OCI-LY7 (cell line): ENCODE results near the gene BCAT1. TPM values are rescaled to one million over a fixed set of nuclear protein-coding genes. Genes with fewer than 3 reads are reported as not detected.

Experiments
- BruUV-seq: library from RNA; stranded (reverse); fragments of 400-500 nt; replicated peaks from 2 replicates; lab custom pipeline; 2021; lab: Mats Ljungman, UMichigan
- CTCF ChIA-PET: fragments of 300-600 bp; sonication (Branson Sonifier 250); formaldehyde crosslinking; loops from one replicate; lab custom pipeline; 2022; ENCODE audit warnings: antibody characterized with exemption; ENCODE audit not compliant: unreplicated experiment; lab: Charles Lee
- POLR2A ChIA-PET: fragments of 300-600 bp; sonication (Branson Sonifier 250); formaldehyde crosslinking; loops from one replicate; lab custom pipeline; 2022; ENCODE audit warnings: antibody characterized with exemption; lab: Charles Lee
- DNase-seq: peaks from one replicate; pipeline ENCODE4 v3.0.0-alpha.2; 2015; ENCODE audit warnings: low spot score
- H2AFZ ChIP-seq: fragments of 200-600 bp; sonication (generic), shearing (Covaris generic); 2 replicates; pipeline ENCODE4 v1.6.1; 2014; ENCODE audit warnings: mild to moderate bottlenecking, antibody characterized with exemption, low read length, moderate library complexity
- H3K27ac ChIP-seq: fragments of 200-600 bp; sonication (generic); 2 replicates; pipeline ENCODE4 v1.5.1; 2014; ENCODE audit warnings: mixed run types, low read depth, mild to moderate bottlenecking, moderate library complexity, low read length, inconsistent platforms; ENCODE audit not compliant: poor library complexity, severe bottlenecking
- H3K36me3 ChIP-seq: fragments of 200-600 bp; sonication (generic); 2 replicates; pipeline ENCODE4 v1.6.1; 2014; ENCODE audit warnings: mild to moderate bottlenecking, antibody characterized with exemption, low read length, moderate library complexity, mixed read lengths; ENCODE audit not compliant: insufficient read depth
- H3K4me1 ChIP-seq: fragments of 200-600 bp; sonication (generic); 2 replicates; pipeline ENCODE4 v1.5.1; 2014; ENCODE audit warnings: mild to moderate bottlenecking, low read length; ENCODE audit not compliant: insufficient read depth, poor library complexity, severe bottlenecking
- H3K4me2 ChIP-seq: fragments of 200-600 bp; sonication (generic); 2 replicates; pipeline ENCODE4 v1.6.1; 2014; ENCODE audit warnings: mild to moderate bottlenecking, low read length
- H3K4me3 ChIP-seq: fragments of 200-600 bp; sonication (generic); 2 replicates; pipeline ENCODE4 v1.5.1; 2014; ENCODE audit warnings: mild to moderate bottlenecking, low read depth, low read length; ENCODE audit not compliant: poor library complexity, severe bottlenecking
- H3K79me2 ChIP-seq: fragments of 200-600 bp; sonication (generic); 2 replicates; pipeline ENCODE4 v1.6.1; 2016; ENCODE audit warnings: low read depth, mild to moderate bottlenecking, low read length, moderate library complexity, mixed read lengths; ENCODE audit not compliant: insufficient read depth
- H3K9me2 ChIP-seq: fragments of 200-600 bp; sonication (generic); 2 replicates; pipeline ENCODE4 v1.6.1; 2016; ENCODE audit warnings: mild to moderate bottlenecking, low read length, mixed read lengths; ENCODE audit not compliant: insufficient read depth
- H3K9me3 ChIP-seq: fragments of 200-600 bp; sonication (generic); 2 replicates; pipeline ENCODE4 v1.6.1; 2014; ENCODE audit warnings: mild to moderate bottlenecking, mixed run types, low read length, mixed read lengths
- H4K20me1 ChIP-seq: fragments of 200-600 bp; sonication (generic); 2 replicates; pipeline ENCODE4 v1.6.1; 2014; ENCODE audit warnings: mild to moderate bottlenecking, antibody characterized with exemption, low read length, moderate library complexity, mixed read lengths; ENCODE audit not compliant: insufficient read depth
- EZH2phosphoT487 ChIP-seq: fragments of 200-600 bp; sonication (generic); IDR thresholded peaks from 2 replicates; pipeline ENCODE4 v1.6.1; 2018; ENCODE audit warnings: low read depth, borderline replicate concordance, mild to moderate bottlenecking, mixed run types, antibody characterized with exemption, low read length, moderate library complexity, mixed read lengths
- intact Hi-C: fragments of 100-400 bp; cut with micrococcal nuclease; formaldehyde crosslinking; loops from one replicate; pipeline ENCODE4 v1.10.0; 2022; ENCODE audit not compliant: unreplicated experiment
- total RNA-seq, 2 experiments: library from RNA; depleted of rRNA in 1 of 2; stranded (reverse); fragments of >200 nt in 1 of 2; shearing (Covaris generic) in 1 of 2; gene quantifications; 2 replicates each; pipeline ENCODE4 v1.2.3, GENCODE V29; 2014 to 2022
- TF ChIP-seq, protein P1 (sequence below): fragments of 200-600 bp; sonication (generic); conservative IDR thresholded peaks from 2 replicates; pipeline ENCODE4 v1.5.1; 2014; ENCODE audit warnings: mild to moderate bottlenecking, antibody characterized with exemption, low read length, moderate library complexity, mixed read lengths

BCAT1 gene
- total RNA-seq, 2 experiments from 2014 or later: 121 to 207 TPM

DNA sequence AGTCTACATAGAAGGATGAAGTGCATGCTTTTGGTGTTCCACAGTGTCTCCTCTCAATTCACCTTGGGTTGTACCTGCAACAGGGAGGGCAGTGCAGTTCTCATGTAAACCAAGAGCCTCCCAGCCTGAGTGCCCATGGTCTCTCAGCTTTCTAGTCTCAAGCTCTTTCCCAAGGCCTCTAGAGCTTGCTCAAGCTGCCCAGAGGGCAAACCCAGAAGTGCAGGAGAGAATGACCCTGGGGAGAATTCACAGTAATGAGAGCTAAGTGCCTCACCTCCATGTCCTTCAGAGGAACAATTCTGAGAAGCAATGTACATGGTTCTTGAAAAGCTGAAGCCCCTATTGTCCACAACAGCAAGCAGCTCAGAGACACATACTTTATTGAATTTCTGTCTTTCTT lies 180.5 kb downstream of the BCAT1 start:
- Histone ChIP-seq H3K4me1 (no peaks in the 10 kb centered on the region), H3K79me2 (no peaks in the 10 kb centered on the region), H3K9me2 (no peaks in the 10 kb centered on the region), H3K36me3 (no peaks in the 10 kb centered on the region), H3K4me2 (no peak overlapping the region), H3K9me3 (no peaks in the 10 kb centered on the region), H4K20me1 (no peaks in the 10 kb centered on the region), H2AFZ (no peak overlapping the region), H3K4me3 (no peak overlapping the region), H3K27ac (no peak overlapping the region)
- CTCF ChIA-PET: interaction anchor here (0.5 kb wide), 1 partner anchor 18 kb away, joined by 4 read pairs; no protein-coding TSS in a partner anchor
- TF ChIP-seq EZH2phosphoT487: no peak
- TF ChIP-seq, protein P1, sequence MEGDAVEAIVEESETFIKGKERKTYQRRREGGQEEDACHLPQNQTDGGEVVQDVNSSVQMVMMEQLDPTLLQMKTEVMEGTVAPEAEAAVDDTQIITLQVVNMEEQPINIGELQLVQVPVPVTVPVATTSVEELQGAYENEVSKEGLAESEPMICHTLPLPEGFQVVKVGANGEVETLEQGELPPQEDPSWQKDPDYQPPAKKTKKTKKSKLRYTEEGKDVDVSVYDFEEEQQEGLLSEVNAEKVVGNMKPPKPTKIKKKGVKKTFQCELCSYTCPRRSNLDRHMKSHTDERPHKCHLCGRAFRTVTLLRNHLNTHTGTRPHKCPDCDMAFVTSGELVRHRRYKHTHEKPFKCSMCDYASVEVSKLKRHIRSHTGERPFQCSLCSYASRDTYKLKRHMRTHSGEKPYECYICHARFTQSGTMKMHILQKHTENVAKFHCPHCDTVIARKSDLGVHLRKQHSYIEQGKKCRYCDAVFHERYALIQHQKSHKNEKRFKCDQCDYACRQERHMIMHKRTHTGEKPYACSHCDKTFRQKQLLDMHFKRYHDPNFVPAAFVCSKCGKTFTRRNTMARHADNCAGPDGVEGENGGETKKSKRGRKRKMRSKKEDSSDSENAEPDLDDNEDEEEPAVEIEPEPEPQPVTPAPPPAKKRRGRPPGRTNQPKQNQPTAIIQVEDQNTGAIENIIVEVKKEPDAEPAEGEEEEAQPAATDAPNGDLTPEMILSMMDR: no peak
- POLR2A ChIA-PET: interaction anchor here (0.5 to 0.7 kb wide), 2 partner anchors 9 to 719 kb away, joined by 3 to 6 read pairs; no protein-coding TSS in a partner anchor
- intact Hi-C loops: no loop called here
- no TSS peak for BruUV-seq
- no peak for DNase-seq

DNA sequence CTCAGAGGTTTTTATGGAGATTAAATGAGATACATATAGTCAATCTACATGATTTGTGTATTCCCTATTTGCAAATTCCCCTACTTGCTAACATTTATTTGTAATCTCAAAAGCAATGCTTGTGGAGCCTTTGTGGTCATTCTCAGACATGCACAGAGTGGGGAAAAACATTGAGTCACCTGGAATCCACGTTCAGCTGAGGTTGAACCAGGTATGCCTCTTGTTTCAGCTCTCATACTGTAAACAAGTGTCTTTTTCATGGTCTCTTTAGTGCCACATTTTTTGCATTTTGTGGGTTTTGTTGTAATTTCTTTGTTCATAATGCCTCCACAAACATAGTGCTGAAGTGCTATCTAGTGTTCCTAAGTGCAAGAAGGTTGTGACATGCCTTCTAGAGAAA lies 181.9 kb downstream of the BCAT1 start:
- no peaks in the 10 kb centered on the region for H3K9me3 ChIP-seq
- H2AFZ ChIP-seq: no peak overlapping the region
- no TSS peak for BruUV-seq
- no peaks in the 10 kb centered on the region for H3K4me1 ChIP-seq
- no peaks in the 10 kb centered on the region for H3K9me2 ChIP-seq
- CTCF ChIA-PET: no interaction called here
- TF ChIP-seq EZH2phosphoT487: no peak
- TF ChIP-seq, protein P1: no peak
- no peaks in the 10 kb centered on the region for H4K20me1 ChIP-seq
- DNase-seq: no peak
- intact Hi-C loops: no loop called here
- no peaks in the 10 kb centered on the region for H3K36me3 ChIP-seq
- POLR2A ChIA-PET: interaction anchor here (0.7 kb wide), 1 partner anchor 10 kb away, joined by 7 read pairs; no protein-coding TSS in a partner anchor
- no peak overlapping the region for H3K4me2 ChIP-seq
- no peaks in the 10 kb centered on the region for H3K79me2 ChIP-seq
- no peak overlapping the region for H3K27ac ChIP-seq
- no peak overlapping the region for H3K4me3 ChIP-seq

DNA sequence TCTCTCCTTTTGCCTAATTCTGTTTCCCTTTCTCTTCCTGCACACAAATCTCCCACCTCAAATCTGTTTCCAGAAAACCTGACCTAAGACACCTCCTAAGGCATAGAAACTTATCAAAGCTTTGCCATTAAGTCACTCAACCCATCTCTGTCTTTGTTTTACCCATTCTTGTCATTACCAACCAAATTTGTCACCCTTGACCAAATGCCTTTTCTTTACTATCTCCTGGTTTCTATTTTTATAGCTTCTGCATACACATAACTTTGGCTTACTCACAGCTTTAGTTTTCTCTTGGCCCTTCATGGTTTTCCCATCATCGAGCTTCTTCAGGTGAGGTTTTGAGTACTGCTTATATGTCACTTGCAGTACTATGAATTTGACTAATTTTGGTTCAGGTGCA lies 184.2 kb downstream of the BCAT1 start:
- no peak for TF ChIP-seq EZH2phosphoT487
- TF ChIP-seq, protein P1: no peak
- Histone ChIP-seq H3K79me2 (no peaks in the 10 kb centered on the region), H3K36me3 (no peaks in the 10 kb centered on the region), H3K4me2 (no peak overlapping the region), H3K27ac (no peak overlapping the region), H3K9me2 (no peaks in the 10 kb centered on the region), H3K4me1 (no peaks in the 10 kb centered on the region), H3K9me3 (no peaks in the 10 kb centered on the region), H3K4me3 (no peak overlapping the region), H4K20me1 (no peaks in the 10 kb centered on the region), H2AFZ (no peak overlapping the region)
- CTCF ChIA-PET: interaction anchor here (1.2 kb wide), 1 partner anchor 29 kb away, joined by 4 read pairs; no protein-coding TSS in a partner anchor
- no TSS peak for BruUV-seq
- POLR2A ChIA-PET: interaction anchor here (1.4 kb wide), 1 partner anchor 9 kb away, joined by 3 read pairs; no protein-coding TSS in a partner anchor
- intact Hi-C loops: no loop called here
- DNase-seq: no peak
